LNCAP (cell line): ENCODE results near the gene KAT6B.

ENCODE experiments used
- TF ChIP-seq, protein P1 (sequence below): fragments of 450-650 bp; IDR thresholded peaks from 2 replicates; pipeline ENCODE4 v1.5.1; 2017; ENCODE audit warnings: mild to moderate bottlenecking

Gene KAT6B

GRCh38 chr10:74953214-74953613 is 126.8 kb downstream of the KAT6B start:
- TF ChIP-seq, protein P1, sequence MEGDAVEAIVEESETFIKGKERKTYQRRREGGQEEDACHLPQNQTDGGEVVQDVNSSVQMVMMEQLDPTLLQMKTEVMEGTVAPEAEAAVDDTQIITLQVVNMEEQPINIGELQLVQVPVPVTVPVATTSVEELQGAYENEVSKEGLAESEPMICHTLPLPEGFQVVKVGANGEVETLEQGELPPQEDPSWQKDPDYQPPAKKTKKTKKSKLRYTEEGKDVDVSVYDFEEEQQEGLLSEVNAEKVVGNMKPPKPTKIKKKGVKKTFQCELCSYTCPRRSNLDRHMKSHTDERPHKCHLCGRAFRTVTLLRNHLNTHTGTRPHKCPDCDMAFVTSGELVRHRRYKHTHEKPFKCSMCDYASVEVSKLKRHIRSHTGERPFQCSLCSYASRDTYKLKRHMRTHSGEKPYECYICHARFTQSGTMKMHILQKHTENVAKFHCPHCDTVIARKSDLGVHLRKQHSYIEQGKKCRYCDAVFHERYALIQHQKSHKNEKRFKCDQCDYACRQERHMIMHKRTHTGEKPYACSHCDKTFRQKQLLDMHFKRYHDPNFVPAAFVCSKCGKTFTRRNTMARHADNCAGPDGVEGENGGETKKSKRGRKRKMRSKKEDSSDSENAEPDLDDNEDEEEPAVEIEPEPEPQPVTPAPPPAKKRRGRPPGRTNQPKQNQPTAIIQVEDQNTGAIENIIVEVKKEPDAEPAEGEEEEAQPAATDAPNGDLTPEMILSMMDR: no peak

DNA sequence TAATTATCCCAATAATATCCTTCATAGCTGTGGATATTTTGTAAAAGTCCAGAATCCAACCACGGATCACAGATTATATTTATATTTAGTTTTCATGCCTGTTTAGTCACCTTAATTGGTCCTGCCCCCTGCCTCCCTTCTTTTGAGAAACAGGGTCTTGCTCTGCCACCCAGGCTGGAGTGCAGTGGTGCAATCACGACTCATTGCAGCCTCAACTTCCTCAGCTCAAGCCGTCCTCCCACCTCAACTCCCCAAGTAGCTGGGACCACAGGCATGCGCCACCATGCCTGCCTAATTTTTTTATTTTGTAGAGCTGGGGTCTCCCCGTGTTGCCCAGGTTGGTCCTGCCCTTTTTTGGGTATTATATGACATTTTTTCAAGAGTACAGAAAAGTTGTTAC is 129.4 kb downstream of the KAT6B start:
- TF ChIP-seq, protein P1: no peak

- TF ChIP-seq, protein P1: no peak
Measured at GRCh38 chr10:74956555-74957111, 130.2 kb downstream of the KAT6B start.

DNA sequence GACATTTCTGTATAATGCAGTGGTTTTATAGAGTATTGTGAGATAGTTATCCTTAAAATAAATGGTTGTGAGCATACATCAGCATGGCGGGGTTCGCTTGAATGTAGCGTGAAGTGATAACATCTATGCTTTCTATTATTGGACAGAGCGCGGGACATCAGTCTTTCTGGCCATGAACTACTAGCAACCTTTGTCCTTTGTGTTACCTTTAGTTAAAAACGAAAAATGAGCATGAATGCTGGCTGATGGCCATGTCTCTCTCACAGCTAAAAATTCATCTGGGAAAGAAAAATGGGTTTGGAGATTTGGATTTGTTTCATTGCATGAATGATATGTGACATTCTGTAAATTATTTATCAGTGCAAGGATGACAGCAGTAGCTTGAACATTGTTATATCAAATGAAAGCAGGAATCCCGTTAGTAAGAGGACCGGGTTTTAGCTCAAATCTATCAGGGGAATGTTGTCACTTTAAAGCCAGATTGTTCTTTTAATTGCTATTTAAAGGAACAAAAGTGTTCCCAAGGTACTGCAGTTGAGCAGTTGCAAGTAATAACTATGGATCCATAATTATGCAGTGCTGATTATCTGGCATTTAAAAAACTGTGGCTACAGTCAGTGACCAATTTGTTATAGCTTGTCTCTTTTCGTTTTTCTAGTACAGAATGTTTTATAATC is 131.0 kb downstream of the KAT6B start:
- TF ChIP-seq, protein P1: no peak

GRCh38 chr10:74958316-74958715 is 131.9 kb downstream of the KAT6B start:
- TF ChIP-seq, protein P1: no peak

- TF ChIP-seq, protein P1: no peak
Measured at GRCh38 chr10:74960670-74961069, 134.3 kb downstream of the KAT6B start.

GRCh38 chr10:74962517-74962916 is 136.1 kb downstream of the KAT6B start:
- TF ChIP-seq, protein P1: no peak

DNA sequence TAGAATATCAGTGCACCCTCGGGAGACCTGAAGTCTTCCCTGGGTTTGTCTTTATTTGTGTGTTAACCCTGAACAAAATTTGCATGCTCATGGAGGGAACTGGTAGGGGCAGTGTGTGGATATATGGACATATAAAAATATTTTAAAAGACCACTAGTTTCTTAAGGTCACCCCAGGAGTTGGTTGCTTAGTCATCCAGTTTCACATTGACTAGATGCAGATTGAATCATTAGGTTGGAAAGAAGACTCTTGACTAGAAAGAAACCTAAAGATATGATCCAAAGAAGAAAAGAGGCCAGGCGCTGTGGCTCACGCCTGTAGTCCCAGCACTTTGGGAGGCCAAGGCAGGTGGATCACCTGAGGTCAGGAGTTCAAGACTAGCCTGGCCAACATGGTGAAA is 137.1 kb downstream of the KAT6B start:
- TF ChIP-seq, protein P1: no peak
